ENCODE data around the gene FLACC1.

DNA sequence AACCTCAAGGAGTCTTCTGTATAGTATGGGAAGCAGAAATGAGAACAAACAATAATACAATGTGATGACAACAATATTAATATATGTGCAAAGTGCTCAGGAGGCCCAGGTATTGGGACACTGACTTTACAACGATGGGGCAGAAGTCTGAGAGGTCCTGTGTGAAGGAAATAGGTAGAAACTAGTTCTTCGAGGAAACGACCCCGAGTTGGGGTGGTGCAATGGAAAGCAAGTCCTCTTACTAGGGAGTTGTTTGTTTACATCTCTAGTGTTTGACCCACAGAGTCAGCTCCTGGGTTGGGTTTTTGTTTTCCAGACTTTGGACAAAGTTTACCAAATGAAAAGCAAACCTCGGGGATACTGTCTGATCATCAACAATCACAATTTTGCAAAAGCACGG, 80.6 kb downstream of the FLACC1 start:
- TF ChIP-seq, protein P1, sequence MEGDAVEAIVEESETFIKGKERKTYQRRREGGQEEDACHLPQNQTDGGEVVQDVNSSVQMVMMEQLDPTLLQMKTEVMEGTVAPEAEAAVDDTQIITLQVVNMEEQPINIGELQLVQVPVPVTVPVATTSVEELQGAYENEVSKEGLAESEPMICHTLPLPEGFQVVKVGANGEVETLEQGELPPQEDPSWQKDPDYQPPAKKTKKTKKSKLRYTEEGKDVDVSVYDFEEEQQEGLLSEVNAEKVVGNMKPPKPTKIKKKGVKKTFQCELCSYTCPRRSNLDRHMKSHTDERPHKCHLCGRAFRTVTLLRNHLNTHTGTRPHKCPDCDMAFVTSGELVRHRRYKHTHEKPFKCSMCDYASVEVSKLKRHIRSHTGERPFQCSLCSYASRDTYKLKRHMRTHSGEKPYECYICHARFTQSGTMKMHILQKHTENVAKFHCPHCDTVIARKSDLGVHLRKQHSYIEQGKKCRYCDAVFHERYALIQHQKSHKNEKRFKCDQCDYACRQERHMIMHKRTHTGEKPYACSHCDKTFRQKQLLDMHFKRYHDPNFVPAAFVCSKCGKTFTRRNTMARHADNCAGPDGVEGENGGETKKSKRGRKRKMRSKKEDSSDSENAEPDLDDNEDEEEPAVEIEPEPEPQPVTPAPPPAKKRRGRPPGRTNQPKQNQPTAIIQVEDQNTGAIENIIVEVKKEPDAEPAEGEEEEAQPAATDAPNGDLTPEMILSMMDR (IDR thresholded peaks at IDR 0.05), result no peak
- no peak for TF ChIP-seq POLR2A (IDR thresholded peaks at IDR 0.05)
